H9 (cell line): ENCODE results near the gene VOPP1. TPM values are rescaled to one million over a fixed set of nuclear protein-coding genes. Genes with fewer than 3 reads are reported as not detected.

Experiments used
- DNase-seq: peaks from one replicate; pipeline ENCODE4 v3.0.0-alpha.2; 2017
- H2AFZ ChIP-seq: one replicate; pipeline ENCODE4 v1.6.1; 2013; ENCODE audit warnings: mild to moderate bottlenecking, low read length, control low read depth, moderate library complexity
- H2AK5ac ChIP-seq: 2 replicates; pipeline ENCODE4 v1.6.1; 2013; ENCODE audit warnings: low read length, control low read depth, mixed read lengths; ENCODE audit not compliant: insufficient read length
- H2BK120ac ChIP-seq: one replicate; pipeline ENCODE4 v1.6.1; 2013; ENCODE audit warnings: low read depth, mild to moderate bottlenecking, low read length, control low read depth, inconsistent platforms; ENCODE audit not compliant: poor library complexity, severe bottlenecking
- H2BK12ac ChIP-seq: 2 replicates; pipeline ENCODE4 v1.6.1; 2013; ENCODE audit warnings: low read length, control low read depth, mixed read lengths, low read depth; ENCODE audit not compliant: insufficient read length
- H2BK15ac ChIP-seq: 2 replicates; pipeline ENCODE4 v1.6.1; 2013; ENCODE audit warnings: low read depth, low read length, control low read depth
- H2BK20ac ChIP-seq: one replicate; pipeline ENCODE4 v1.6.1; 2013; ENCODE audit warnings: low read depth, mild to moderate bottlenecking, low read length, control low read depth, inconsistent platforms; ENCODE audit not compliant: poor library complexity, severe bottlenecking
- H2BK5ac ChIP-seq: 2 replicates; pipeline ENCODE4 v1.6.1; 2013; ENCODE audit warnings: low read length, control low read depth, mixed read lengths; ENCODE audit not compliant: insufficient read length
- H3K14ac ChIP-seq: 2 replicates; pipeline ENCODE4 v1.6.1; 2013; ENCODE audit warnings: low read length, control low read depth; ENCODE audit not compliant: insufficient read depth
- H3K18ac ChIP-seq: 2 replicates; pipeline ENCODE4 v1.6.1; 2013; ENCODE audit warnings: low read depth, mild to moderate bottlenecking, mixed read lengths, low read length, control low read depth; ENCODE audit not compliant: insufficient read length
- H3K23ac ChIP-seq: 2 replicates; pipeline ENCODE4 v1.6.1; 2013; ENCODE audit warnings: low read length, control low read depth, mixed read lengths, low read depth; ENCODE audit not compliant: insufficient read length
- H3K23me2 ChIP-seq: 2 replicates; pipeline ENCODE4 v1.6.1; 2013; ENCODE audit warnings: low read depth, mild to moderate bottlenecking, mixed read lengths, low read length, control low read depth; ENCODE audit not compliant: insufficient read length, poor library complexity, severe bottlenecking
- H3K27ac ChIP-seq: 2 replicates; pipeline ENCODE4 v1.5.1; 2013; ENCODE audit warnings: low read length, control low read depth, mixed read lengths, low read depth; ENCODE audit not compliant: insufficient read length
- H3K27me3 ChIP-seq: 2 replicates; pipeline ENCODE4 v1.6.1; 2013; ENCODE audit warnings: low read length, control low read depth, inconsistent platforms; ENCODE audit not compliant: insufficient read depth
- H3K4ac ChIP-seq: 2 replicates; pipeline ENCODE4 v1.6.1; 2013; ENCODE audit warnings: low read depth, mild to moderate bottlenecking, control low read depth, inconsistent platforms, low read length, moderate library complexity
- H3K4me1 ChIP-seq: 2 replicates; pipeline ENCODE4 v1.6.1; 2013; ENCODE audit warnings: low read length, control low read depth, inconsistent platforms; ENCODE audit not compliant: insufficient read depth
- H3K4me2 ChIP-seq: 2 replicates; pipeline ENCODE4 v1.6.1; 2013; ENCODE audit warnings: low read length, control low read depth, mixed read lengths; ENCODE audit not compliant: insufficient read length, insufficient read depth
- H3K56ac ChIP-seq: 2 replicates; pipeline ENCODE4 v1.6.1; 2013; ENCODE audit warnings: low read depth, mild to moderate bottlenecking, mixed read lengths, low read length, control low read depth; ENCODE audit not compliant: insufficient read length
- H3K79me1 ChIP-seq: 2 replicates; pipeline ENCODE4 v1.6.1; 2013; ENCODE audit warnings: low read depth, mild to moderate bottlenecking, moderate library complexity, low read length, control low read depth, inconsistent platforms; ENCODE audit not compliant: insufficient read depth, poor library complexity, severe bottlenecking
- H3K79me2 ChIP-seq: 2 replicates; pipeline ENCODE4 v1.6.1; 2013; ENCODE audit warnings: low read length, control low read depth, inconsistent platforms; ENCODE audit not compliant: insufficient read depth
- H3K9ac ChIP-seq: 2 replicates; pipeline ENCODE4 v1.6.1; 2013; ENCODE audit warnings: low read length, control low read depth, mixed read lengths; ENCODE audit not compliant: insufficient read length; ENCODE audit errors: extremely low read depth
- H3K9me3 ChIP-seq: one replicate; pipeline ENCODE4 v1.6.1; 2013; ENCODE audit warnings: low read depth, low read length, inconsistent platforms; ENCODE audit not compliant: control insufficient read depth
- H3T11ph ChIP-seq: one replicate; pipeline ENCODE4 v1.6.1; 2013; ENCODE audit warnings: mild to moderate bottlenecking, low read length, control low read depth, inconsistent platforms
- H4K20me1 ChIP-seq: one replicate; pipeline ENCODE4 v1.6.1; 2013; ENCODE audit not compliant: control insufficient read depth, insufficient read length, insufficient read depth
- H4K5ac ChIP-seq: 2 replicates; pipeline ENCODE4 v1.6.1; 2013; ENCODE audit warnings: low read depth, mild to moderate bottlenecking, mixed read lengths, low read length, control low read depth; ENCODE audit not compliant: insufficient read length
- H4K8ac ChIP-seq: replicated peaks from 2 replicates; pipeline ENCODE4 v1.6.1; 2013; ENCODE audit warnings: low read length, control low read depth, mixed read lengths, low read depth; ENCODE audit not compliant: insufficient read length
- H4K91ac ChIP-seq: 2 replicates; pipeline ENCODE4 v1.6.1; 2013; ENCODE audit warnings: low read depth, mild to moderate bottlenecking, moderate library complexity, mixed read lengths, low read length, control low read depth; ENCODE audit not compliant: insufficient read length
- H3K27ac Mint-ChIP-seq, 3 experiments: 2 replicates in 2 of 3; 3 replicates in 1 of 3; pipeline ENCODE4 v1.8.0; 2020 to 2021; ENCODE audit warnings: mixed read lengths in 3 of 3, mild to moderate bottlenecking in 1 of 3, moderate library complexity in 1 of 3
- H3K27me3 Mint-ChIP-seq: 2 replicates; pipeline ENCODE4 v1.8.0; 2021; ENCODE audit warnings: low read depth, mild to moderate bottlenecking, moderate library complexity, mixed read lengths
- H3K36me3 Mint-ChIP-seq, 3 experiments: 2 replicates in 2 of 3; 3 replicates in 1 of 3; pipeline ENCODE4 v1.8.0; 2020 to 2021; ENCODE audit warnings: low read depth in 3 of 3, mixed read lengths in 3 of 3; ENCODE audit not compliant: insufficient read depth in 1 of 3
- H3K4me1 Mint-ChIP-seq, 2 experiments: 2 replicates each; pipeline ENCODE4 v1.8.0; 2020; ENCODE audit warnings: mixed read lengths in 2 of 2
- H3K4me3 Mint-ChIP-seq, 2 experiments: 2 replicates in 1 of 2; 3 replicates in 1 of 2; pipeline ENCODE4 v1.8.0; 2020 to 2021; ENCODE audit warnings: mild to moderate bottlenecking in 2 of 2, mixed read lengths in 2 of 2, moderate library complexity in 1 of 2
- H3K9me3 Mint-ChIP-seq, 2 experiments: 2 replicates in 1 of 2; 3 replicates in 1 of 2; pipeline ENCODE4 v1.8.0; 2020; ENCODE audit warnings: mild to moderate bottlenecking in 2 of 2, mixed read lengths in 2 of 2, moderate library complexity in 1 of 2
- CTCF ChIP-seq: fragments of 200-600 bp; sonication (generic); conservative IDR thresholded peaks from 3 replicates; pipeline ENCODE4 v1.8.0; 2021; ENCODE audit warnings: antibody characterized with exemption, mild to moderate bottlenecking
- WGBS: extraction: QIAGEN DNeasy Blood & Tissue Kit; methylation state at CpG from one replicate; pipeline ENCODE4 v1.1.7; 2013; ENCODE audit warnings: missing lambda C conversion rate, low lambda C conversion rate, mixed read lengths; ENCODE audit not compliant: insufficient read length; ENCODE audit errors: extremely low coverage; 5-methylcytosine and 5-hydroxymethylcytosine counted together
- total RNA-seq: library from RNA; stranded (reverse); gene quantifications from 2 replicates; pipeline ENCODE4 v1.2.1, GENCODE V29; 2021

Gene VOPP1
- total RNA-seq, 1 experiment from 2014 or later, result 55.7 TPM

- DNase-seq, result no peak
- Histone ChIP-seq H3K27me3 (no peaks in the 10 kb centered on the region), H2BK20ac (no peak overlapping the region), H3K9me3 (no peaks in the 10 kb centered on the region), H3K79me2 (peaks cover 5% of the 10 kb centered on the region; the same call in 1 of the 2 replicates), H3T11ph (no peak overlapping the region), H2BK15ac (no peak overlapping the region), H3K27ac (no peak overlapping the region), H4K91ac (no peak overlapping the region), H3K23me2 (no peaks in the 10 kb centered on the region), H4K20me1 (no peaks in the 10 kb centered on the region), H2AFZ (no peak overlapping the region), H3K4me1 (peaks cover 8% of the 10 kb centered on the region), H3K23ac (no peak overlapping the region), H4K8ac (no peak overlapping the region), H2AK5ac (no peak overlapping the region), H2BK5ac (no peak overlapping the region), H3K4me2 (no peak overlapping the region), H3K9ac (no peak overlapping the region), H3K18ac (no peak overlapping the region), H3K14ac (no peak overlapping the region), H2BK120ac (no peak overlapping the region), H3K56ac (no peak overlapping the region), H3K4ac (no peak overlapping the region), H3K79me1 (no peaks in the 10 kb centered on the region), H4K5ac (no peak overlapping the region), H2BK12ac (no peak overlapping the region)
- WGBS, result no CpG with 5 or more reads among the region's 2 CpGs
- H3K36me3 Mint-ChIP-seq, result peaks cover 6 to 20% (median 11%) of the 10 kb centered on the region in 3 experiments; a peak in 6 of 7 replicates
- H3K4me1 Mint-ChIP-seq, result peaks cover 55 to 62% of the 10 kb centered on the region in 2 experiments
- peak overlapping the region in 2 of 3 experiments; percentile 2 to 9; a peak in 2 of 7 replicates for H3K27ac Mint-ChIP-seq
- no peak for TF ChIP-seq CTCF
- no peaks in the 10 kb centered on the region for H3K9me3 Mint-ChIP-seq
- no peaks in the 10 kb centered on the region for H3K27me3 Mint-ChIP-seq
- H3K4me3 Mint-ChIP-seq, result no peak overlapping the region
Observed at GRCh38 chr7:55523366-55523765, 48.9 kb downstream of the VOPP1 start.
